ENCODE results near the gene ARFGAP1.

Gene ARFGAP1

DNA sequence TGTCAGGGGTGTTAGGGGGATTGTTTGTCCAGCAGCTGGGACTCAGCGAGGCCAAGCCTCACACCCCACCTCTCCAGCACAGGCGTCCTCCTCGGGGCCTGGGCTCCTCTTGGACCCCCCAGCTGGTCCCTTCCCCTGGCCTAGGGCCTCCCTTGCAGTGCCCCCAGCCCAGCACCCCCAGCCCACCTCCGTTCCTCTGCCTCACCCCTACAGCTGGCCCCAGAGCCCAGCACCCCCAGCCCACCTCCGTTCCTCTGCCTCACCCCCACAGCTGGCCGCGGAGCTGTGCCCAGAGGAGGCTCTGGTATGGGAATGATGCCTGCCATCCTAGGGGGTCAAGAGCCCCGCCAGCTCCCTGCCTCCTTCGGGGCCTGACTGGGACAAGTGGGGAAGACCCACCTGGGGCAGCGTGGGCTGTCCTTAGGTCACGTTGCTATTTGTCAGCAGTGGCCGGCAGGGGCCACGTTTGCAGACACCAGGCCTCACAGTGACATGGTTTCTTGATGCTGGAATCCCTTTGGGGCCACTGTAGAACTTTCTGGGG, 12.4 kb downstream of the ARFGAP1 start:
- no peak for ATAC-seq
- no peak for TF ChIP-seq ZFP3 (CRISPR knock-in tag; IDR thresholded peaks at IDR 0.05)
- no peak for TF ChIP-seq CREB5 (CRISPR knock-in tag; IDR thresholded peaks at IDR 0.05; ENCODE audit: low read depth)
- TF ChIP-seq PPARA (CRISPR knock-in tag; IDR thresholded peaks at IDR 0.05; ENCODE audit: borderline replicate concordance) = no peak
- no peak for TF ChIP-seq GLIS3 (CRISPR knock-in tag; IDR thresholded peaks at IDR 0.05)

DNA sequence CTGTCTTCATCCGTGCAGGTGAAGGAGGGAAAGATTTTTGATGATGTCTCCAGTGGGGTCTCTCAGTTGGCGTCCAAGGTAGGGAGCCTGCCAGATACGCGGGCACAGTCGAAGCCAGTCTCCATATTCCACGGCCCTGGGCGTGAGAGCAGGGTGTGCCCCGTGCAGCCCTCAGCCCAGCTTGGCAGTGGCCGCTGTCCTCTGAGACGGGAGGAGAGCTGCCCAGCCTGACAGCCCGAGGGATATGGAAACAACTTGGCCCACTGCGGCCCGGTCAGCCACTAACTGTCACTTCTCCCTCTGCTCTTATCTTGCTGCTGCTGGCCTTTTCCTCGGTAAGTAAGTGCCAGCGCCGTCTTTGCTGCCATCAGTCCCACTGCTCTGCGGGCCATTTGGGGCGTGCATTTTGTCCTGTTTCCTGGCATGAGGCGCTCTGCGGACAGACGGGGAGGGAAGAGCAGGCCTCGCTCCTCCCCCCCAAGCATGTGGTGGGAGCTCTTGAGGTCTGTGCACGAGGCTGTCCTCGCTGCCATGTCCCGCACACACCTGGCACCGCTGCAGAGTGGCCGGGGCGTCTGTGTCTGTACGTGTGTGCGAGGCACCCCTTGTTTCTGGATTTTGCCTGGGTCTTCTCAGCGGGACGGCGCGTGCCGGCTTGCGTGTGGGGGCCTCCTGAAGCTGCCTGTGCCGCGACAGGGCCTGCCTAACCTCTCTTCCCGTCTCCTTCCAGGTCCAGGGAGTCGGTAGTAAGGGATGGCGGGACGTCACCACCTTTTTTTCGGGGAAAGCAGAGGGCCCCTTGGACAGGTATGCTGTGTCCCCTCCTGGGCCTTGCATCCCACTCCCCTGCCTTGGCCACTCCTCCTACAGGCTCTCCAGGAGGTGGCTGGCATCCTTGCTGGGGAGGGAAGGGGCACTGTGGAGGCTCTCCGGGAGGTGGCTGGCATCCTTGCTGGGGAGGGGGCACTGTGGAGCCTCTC, 13.3 kb downstream of the ARFGAP1 start:
- TF ChIP-seq TSHZ2 (CRISPR knock-in tag; IDR thresholded peaks at IDR 0.05) (no peak), OSR1 (CRISPR knock-in tag; IDR thresholded peaks at IDR 0.05) (no peak), BACH2 (CRISPR knock-in tag; IDR thresholded peaks at IDR 0.05; ENCODE audit: borderline replicate concordance) (no peak), ISL1 (CRISPR knock-in tag; IDR thresholded peaks at IDR 0.05) (no peak), ZNF8 (CRISPR knock-in tag; IDR thresholded peaks at IDR 0.05) (no peak), ARNTL (CRISPR knock-in tag; IDR thresholded peaks at IDR 0.05; ENCODE audit: borderline replicate concordance, low read depth) (no peak), RARB (CRISPR knock-in tag; IDR thresholded peaks at IDR 0.05) (no peak)
- no peak for ATAC-seq

GRCh38 chr20:63286781-63287696, 14.4 kb downstream of the ARFGAP1 start:
- TF ChIP-seq SNAI2 (CRISPR knock-in tag; IDR thresholded peaks at IDR 0.05) (no peak), ZNF70 (CRISPR knock-in tag; IDR thresholded peaks at IDR 0.05) (no peak)
- no peak for ATAC-seq

DNA sequence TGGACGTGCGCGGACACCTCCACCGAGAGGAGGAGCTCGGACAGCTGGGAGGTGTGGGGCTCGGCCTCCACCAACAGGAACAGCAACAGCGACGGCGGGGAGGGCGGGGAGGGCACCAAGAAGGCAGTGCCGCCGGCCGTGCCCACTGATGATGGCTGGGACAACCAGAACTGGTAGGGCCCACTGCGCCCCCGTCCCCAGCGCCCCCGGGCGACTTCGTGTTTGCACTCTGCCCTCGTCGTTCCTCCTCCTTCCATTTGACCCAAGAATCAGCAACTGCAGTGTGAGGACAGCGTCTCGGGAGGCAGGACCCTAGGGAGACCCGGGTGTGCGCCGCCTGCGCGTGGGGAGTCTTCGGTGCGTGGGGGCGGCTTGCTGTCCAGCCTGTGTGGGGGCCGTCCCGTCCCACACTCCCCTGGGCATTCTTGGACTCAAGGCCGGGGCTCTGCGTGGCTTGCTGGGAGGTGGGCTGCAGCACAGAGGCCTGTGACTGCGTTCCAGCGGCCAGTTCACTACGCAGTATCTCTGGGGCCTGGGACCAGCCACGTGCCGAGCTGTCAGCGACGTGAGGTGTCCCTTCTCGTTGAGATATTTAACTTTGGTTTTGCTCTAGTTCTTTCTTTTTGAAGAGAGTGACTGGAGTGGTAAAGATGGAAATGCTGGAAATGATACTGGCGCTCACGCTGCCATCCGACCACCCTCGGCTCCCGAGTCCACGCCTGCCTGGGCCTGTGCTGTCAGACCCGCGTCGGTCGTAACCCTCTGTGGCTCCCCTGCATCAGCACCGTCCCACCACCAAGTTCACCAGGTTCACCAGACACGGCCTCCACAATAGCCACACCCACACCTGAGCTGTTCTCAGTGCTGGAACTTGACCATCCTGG, 15.3 kb downstream of the ARFGAP1 start:
- ATAC-seq = no peak
- TF ChIP-seq POU6F1 (CRISPR knock-in tag; IDR thresholded peaks at IDR 0.05; ENCODE audit: borderline replicate concordance, low read depth) = no peak
- TF ChIP-seq RARB (CRISPR knock-in tag; IDR thresholded peaks at IDR 0.05) = no peak
- TF ChIP-seq TOX (CRISPR knock-in tag; IDR thresholded peaks at IDR 0.05; ENCODE audit: borderline replicate concordance) = no peak
- TF ChIP-seq ZC3H10 (CRISPR knock-in tag; IDR thresholded peaks at IDR 0.05) = no peak
- no peak for TF ChIP-seq CSRNP3 (CRISPR knock-in tag; IDR thresholded peaks at IDR 0.05)
- TF ChIP-seq ZFP3 (CRISPR knock-in tag; IDR thresholded peaks at IDR 0.05) = no peak
- TF ChIP-seq TCF4 (CRISPR knock-in tag; IDR thresholded peaks at IDR 0.05; ENCODE audit: borderline replicate concordance) = no peak
- TF ChIP-seq, protein P1, sequence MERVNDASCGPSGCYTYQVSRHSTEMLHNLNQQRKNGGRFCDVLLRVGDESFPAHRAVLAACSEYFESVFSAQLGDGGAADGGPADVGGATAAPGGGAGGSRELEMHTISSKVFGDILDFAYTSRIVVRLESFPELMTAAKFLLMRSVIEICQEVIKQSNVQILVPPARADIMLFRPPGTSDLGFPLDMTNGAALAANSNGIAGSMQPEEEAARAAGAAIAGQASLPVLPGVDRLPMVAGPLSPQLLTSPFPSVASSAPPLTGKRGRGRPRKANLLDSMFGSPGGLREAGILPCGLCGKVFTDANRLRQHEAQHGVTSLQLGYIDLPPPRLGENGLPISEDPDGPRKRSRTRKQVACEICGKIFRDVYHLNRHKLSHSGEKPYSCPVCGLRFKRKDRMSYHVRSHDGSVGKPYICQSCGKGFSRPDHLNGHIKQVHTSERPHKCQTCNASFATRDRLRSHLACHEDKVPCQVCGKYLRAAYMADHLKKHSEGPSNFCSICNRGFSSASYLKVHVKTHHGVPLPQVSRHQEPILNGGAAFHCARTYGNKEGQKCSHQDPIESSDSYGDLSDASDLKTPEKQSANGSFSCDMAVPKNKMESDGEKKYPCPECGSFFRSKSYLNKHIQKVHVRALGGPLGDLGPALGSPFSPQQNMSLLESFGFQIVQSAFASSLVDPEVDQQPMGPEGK (CRISPR knock-in tag; IDR thresholded peaks at IDR 0.05; ENCODE audit: borderline replicate concordance) = no peak
- TF ChIP-seq ZNF70 (CRISPR knock-in tag; IDR thresholded peaks at IDR 0.05) = no peak
- TF ChIP-seq OSR1 (CRISPR knock-in tag; IDR thresholded peaks at IDR 0.05) = no peak
- no peak for TF ChIP-seq PPARA (CRISPR knock-in tag; IDR thresholded peaks at IDR 0.05; ENCODE audit: borderline replicate concordance)
- TF ChIP-seq SNAI2 (CRISPR knock-in tag; IDR thresholded peaks at IDR 0.05) = no peak
- no peak for TF ChIP-seq ZFP30 (CRISPR knock-in tag; IDR thresholded peaks at IDR 0.05)
- TF ChIP-seq CREB5 (CRISPR knock-in tag; IDR thresholded peaks at IDR 0.05; ENCODE audit: low read depth) = no peak
- TF ChIP-seq BACH2 (CRISPR knock-in tag; IDR thresholded peaks at IDR 0.05; ENCODE audit: borderline replicate concordance) = no peak
- TF ChIP-seq ESRRG (CRISPR knock-in tag; IDR thresholded peaks at IDR 0.05) = no peak
